Measurements from ENCODE around the gene LRRFIP2.
"Not testable (repeated sequence)": the region's sequence is repeated elsewhere in the genome, so short reads cannot be mapped to it uniquely, and the experiment has no call there.

The LRRFIP2 gene

GRCh38 chr3:37052860-37053259 lies 121.5 kb downstream of the LRRFIP2 start:
- no peak for DNase-seq (ENCODE audit: low read depth)
- H3K4me3 ChIP-seq (ENCODE audit: control insufficient read depth, low read depth, low read length): no peak overlapping the region
- TF ChIP-seq, protein P1, sequence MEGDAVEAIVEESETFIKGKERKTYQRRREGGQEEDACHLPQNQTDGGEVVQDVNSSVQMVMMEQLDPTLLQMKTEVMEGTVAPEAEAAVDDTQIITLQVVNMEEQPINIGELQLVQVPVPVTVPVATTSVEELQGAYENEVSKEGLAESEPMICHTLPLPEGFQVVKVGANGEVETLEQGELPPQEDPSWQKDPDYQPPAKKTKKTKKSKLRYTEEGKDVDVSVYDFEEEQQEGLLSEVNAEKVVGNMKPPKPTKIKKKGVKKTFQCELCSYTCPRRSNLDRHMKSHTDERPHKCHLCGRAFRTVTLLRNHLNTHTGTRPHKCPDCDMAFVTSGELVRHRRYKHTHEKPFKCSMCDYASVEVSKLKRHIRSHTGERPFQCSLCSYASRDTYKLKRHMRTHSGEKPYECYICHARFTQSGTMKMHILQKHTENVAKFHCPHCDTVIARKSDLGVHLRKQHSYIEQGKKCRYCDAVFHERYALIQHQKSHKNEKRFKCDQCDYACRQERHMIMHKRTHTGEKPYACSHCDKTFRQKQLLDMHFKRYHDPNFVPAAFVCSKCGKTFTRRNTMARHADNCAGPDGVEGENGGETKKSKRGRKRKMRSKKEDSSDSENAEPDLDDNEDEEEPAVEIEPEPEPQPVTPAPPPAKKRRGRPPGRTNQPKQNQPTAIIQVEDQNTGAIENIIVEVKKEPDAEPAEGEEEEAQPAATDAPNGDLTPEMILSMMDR (conservative IDR thresholded peaks at IDR 0.05; ENCODE audit: control insufficient read depth, insufficient read depth, low read depth, low read length): no peak

DNA sequence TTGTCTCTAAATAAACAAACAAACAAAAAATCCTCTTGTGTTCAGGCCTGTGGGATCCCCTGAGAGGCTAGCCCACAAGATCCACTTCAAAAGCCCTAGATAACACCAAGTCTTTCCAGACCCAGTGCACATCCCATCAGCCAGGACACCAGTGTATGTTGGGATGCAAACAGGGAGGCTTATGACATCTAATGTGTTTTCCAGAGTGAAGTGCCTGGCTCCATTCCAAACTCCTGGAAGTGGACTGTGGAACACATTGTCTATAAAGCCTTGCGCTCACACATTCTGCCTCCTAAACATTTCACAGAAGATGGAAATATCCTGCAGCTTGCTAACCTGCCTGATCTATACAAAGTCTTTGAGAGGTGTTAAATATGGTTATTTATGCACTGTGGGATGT lies 124.1 kb downstream of the LRRFIP2 start:
- H3K4me3 ChIP-seq (ENCODE audit: control insufficient read depth, low read depth, low read length): no peak overlapping the region
- no peak for DNase-seq (ENCODE audit: low read depth)
- TF ChIP-seq, protein P1 (conservative IDR thresholded peaks at IDR 0.05; ENCODE audit: control insufficient read depth, insufficient read depth, low read depth, low read length): no peak

DNA sequence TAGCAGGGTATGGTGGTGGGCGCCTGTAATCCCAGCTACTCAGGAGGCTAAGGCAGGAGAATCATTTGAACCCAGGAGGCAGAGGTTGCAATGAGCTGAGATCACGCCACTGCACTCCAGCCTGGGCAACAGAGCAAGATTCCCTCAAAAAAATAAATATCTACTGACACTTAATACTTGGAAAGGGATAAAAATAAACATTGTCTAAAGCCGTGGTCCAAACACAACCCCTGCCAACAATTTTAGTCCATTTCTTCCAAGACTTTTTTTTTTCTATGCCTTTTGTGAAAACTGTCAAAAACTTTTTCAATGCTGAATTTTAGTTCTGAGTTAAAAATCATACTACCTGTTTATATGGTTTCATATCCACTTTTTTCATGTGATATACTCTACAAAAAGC lies 131.7 kb downstream of the LRRFIP2 start:
- DNase-seq (ENCODE audit: low read depth): not testable (repeated sequence)

GRCh38 chr3:37041546-37042195 lies 132.7 kb downstream of the LRRFIP2 start:
- peak; percentile 33 for DNase-seq (ENCODE audit: low read depth)
- TF ChIP-seq, protein P1 (conservative IDR thresholded peaks at IDR 0.05; ENCODE audit: control insufficient read depth, insufficient read depth, low read depth, low read length): no peak
- no peak overlapping the region for H3K4me3 ChIP-seq (ENCODE audit: control insufficient read depth, low read depth, low read length)

More for the DNA sequence above, 131.7 kb downstream of the LRRFIP2 start:
- H3K4me3 ChIP-seq (ENCODE audit: control insufficient read depth, low read depth, low read length): not testable (repeated sequence)

- no peak overlapping the region for H3K4me3 ChIP-seq (ENCODE audit: control insufficient read depth, low read depth, low read length)
- peak; percentile 39 for DNase-seq (ENCODE audit: low read depth)
- TF ChIP-seq, protein P1 (conservative IDR thresholded peaks at IDR 0.05; ENCODE audit: control insufficient read depth, insufficient read depth, low read depth, low read length): no peak
These were observed 134.2 kb downstream of the LRRFIP2 start for GRCh38 chr3:37040231-37040630.

GRCh38 chr3:37039161-37039846 lies 135.1 kb downstream of the LRRFIP2 start:
- no peak overlapping the region for H3K4me3 ChIP-seq (ENCODE audit: control insufficient read depth, low read depth, low read length)
- TF ChIP-seq, protein P1 (conservative IDR thresholded peaks at IDR 0.05; ENCODE audit: control insufficient read depth, insufficient read depth, low read depth, low read length): no peak
- no peak for DNase-seq (ENCODE audit: low read depth)

GRCh38 chr3:37037352-37037751 lies 137.0 kb downstream of the LRRFIP2 start:
- TF ChIP-seq, protein P1 (conservative IDR thresholded peaks at IDR 0.05; ENCODE audit: control insufficient read depth, insufficient read depth, low read depth, low read length): no peak
- no peak for DNase-seq (ENCODE audit: low read depth)
- H3K4me3 ChIP-seq (ENCODE audit: control insufficient read depth, low read depth, low read length): no peak overlapping the region

All from fibroblast of mammary gland (primary cell).